ENCODE data around the gene LYZL1. TPM values are rescaled to one million over a fixed set of nuclear protein-coding genes. Genes with fewer than 3 reads are reported as not detected.
"Not testable (repeated sequence)": the region's sequence is repeated elsewhere in the genome, so short reads cannot be mapped to it uniquely, and the experiment has no call there.

LYZL1 gene
- total RNA-seq, 1 donor from 2014 or later = not detected

DNA sequence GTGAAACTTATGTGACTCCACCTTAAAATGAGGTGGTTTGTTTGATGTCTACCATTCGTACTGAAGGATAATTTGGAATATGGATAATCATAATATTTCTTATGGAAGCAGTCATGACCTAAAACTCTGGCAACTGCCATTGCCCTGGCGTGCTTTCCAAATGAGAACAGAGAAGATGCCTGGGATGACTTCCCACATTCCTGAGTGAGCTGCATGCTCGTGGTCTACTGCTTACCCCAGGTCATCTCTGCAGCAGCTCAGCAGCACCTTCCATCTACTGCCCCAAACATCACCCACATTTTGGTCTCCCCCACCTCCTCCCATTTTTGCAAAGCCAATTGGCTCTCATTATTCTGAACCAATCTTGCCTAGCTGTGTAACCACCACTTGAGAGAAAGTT, 40.1 kb downstream of the LYZL1 start:
- TF ChIP-seq CTCF (conservative IDR thresholded peaks at IDR 0.05) = no peak
- H3K9me3 Mint-ChIP-seq = no peaks in the 10 kb centered on the region
- H3K4me3 Mint-ChIP-seq = no peak overlapping the region
- no peaks in the 10 kb centered on the region for H3K36me3 Mint-ChIP-seq
- H3K27ac Mint-ChIP-seq = no peak overlapping the region
- no peaks in the 10 kb centered on the region for H3K27me3 Mint-ChIP-seq
- peaks cover 35% of the 10 kb centered on the region for H3K4me1 Mint-ChIP-seq (ENCODE audit: unreplicated experiment)
- DNase-seq (ENCODE audit: extremely low spot score, unreplicated experiment) = no peak

GRCh38 chr10:29329420-29329819, 40.5 kb downstream of the LYZL1 start:
- peaks cover 33% of the 10 kb centered on the region for H3K4me1 Mint-ChIP-seq (ENCODE audit: unreplicated experiment)
- no peaks in the 10 kb centered on the region for H3K36me3 Mint-ChIP-seq
- H3K27ac Mint-ChIP-seq = no peak overlapping the region
- DNase-seq (ENCODE audit: extremely low spot score, unreplicated experiment) = no peak
- H3K4me3 Mint-ChIP-seq = no peak overlapping the region
- TF ChIP-seq CTCF (conservative IDR thresholded peaks at IDR 0.05) = no peak
- H3K27me3 Mint-ChIP-seq = no peaks in the 10 kb centered on the region
- H3K9me3 Mint-ChIP-seq = no peaks in the 10 kb centered on the region

DNA sequence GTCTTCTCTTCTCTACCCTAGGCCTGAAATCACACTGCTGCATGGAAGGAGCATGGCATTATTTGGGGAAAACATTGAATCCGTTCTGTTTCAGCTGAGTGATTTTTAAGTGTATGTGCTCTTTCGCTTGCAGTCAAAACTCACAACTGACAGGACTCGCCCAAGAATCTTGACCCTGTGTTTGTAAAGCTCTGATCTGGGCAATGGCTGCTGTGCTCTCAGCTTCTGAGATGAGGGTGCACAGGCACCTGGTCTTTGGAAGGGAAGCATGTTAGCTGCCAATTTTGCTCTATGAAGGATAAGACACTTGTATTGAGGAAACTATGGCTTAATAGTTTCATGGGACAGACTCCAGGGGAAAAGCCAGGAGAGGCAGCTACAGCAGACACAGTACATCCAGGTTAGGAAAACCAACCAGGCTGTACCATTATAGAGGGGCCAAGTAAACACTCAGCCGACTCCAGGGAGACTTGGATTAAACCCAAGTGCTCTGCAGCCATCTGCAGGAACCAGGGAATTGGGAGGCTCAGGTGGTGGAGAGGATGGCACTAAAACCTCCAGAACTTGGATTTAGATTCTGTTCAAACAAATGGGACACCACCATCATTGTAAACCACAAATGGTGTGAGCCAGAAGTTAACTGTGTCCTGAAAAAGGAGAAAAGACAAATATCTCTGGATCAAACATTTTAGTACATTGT, 43.3 kb downstream of the LYZL1 start:
- peaks cover 25% of the 10 kb centered on the region for H3K4me1 Mint-ChIP-seq (ENCODE audit: unreplicated experiment)
- DNase-seq (ENCODE audit: extremely low spot score, unreplicated experiment) = no peak
- no peaks in the 10 kb centered on the region for H3K27me3 Mint-ChIP-seq
- TF ChIP-seq CTCF (conservative IDR thresholded peaks at IDR 0.05) = no peak
- H3K27ac Mint-ChIP-seq = no peak overlapping the region
- no peak overlapping the region for H3K4me3 Mint-ChIP-seq
- H3K9me3 Mint-ChIP-seq = no peaks in the 10 kb centered on the region
- no peaks in the 10 kb centered on the region for H3K36me3 Mint-ChIP-seq

DNA sequence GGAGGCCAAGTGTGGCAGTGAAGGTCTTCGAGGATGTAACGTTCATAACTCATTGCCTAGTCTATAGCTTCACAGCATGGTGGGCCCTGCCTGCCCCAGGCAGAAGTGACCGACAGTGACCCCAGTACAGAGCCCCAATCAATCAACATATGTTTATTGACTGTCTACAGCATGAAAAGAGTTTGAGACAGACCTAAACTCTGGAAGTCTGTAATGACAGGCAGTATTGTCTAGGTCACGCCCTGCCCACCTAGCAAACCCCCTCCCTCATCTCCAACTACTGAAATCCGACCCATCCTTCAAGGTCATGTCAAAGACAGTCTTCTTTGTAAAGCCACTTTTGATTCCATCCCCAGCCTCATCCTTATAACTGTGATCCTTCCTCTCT, 43.9 kb downstream of the LYZL1 start:
- no peaks in the 10 kb centered on the region for H3K9me3 Mint-ChIP-seq
- H3K4me3 Mint-ChIP-seq = no peak overlapping the region
- DNase-seq (ENCODE audit: extremely low spot score, unreplicated experiment) = no peak
- no peaks in the 10 kb centered on the region for H3K27me3 Mint-ChIP-seq
- no peak for TF ChIP-seq CTCF (conservative IDR thresholded peaks at IDR 0.05)
- H3K4me1 Mint-ChIP-seq (ENCODE audit: unreplicated experiment) = peaks cover 24% of the 10 kb centered on the region
- no peak overlapping the region for H3K27ac Mint-ChIP-seq
- no peaks in the 10 kb centered on the region for H3K36me3 Mint-ChIP-seq

DNA sequence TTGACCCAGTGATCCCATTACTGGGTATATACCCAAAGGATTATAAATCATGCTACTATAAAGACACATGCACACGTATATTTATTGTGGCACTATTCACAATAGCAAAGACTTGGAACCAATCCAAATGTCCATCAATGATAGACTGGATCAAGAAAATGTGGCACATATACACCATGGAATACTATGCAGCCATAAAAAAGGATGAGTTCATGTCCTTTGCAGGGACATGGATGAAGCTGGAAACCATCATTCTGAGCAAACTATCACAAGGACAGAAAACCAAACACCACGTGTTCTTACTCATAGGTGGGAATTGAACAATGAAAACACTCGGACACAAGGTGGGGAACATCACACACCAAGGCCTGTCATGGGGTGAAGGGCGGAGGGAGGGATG, 48.7 kb downstream of the LYZL1 start:
- not testable (repeated sequence) for H3K27me3 Mint-ChIP-seq; H3K27ac Mint-ChIP-seq; H3K4me1 Mint-ChIP-seq (ENCODE audit: unreplicated experiment); H3K36me3 Mint-ChIP-seq; H3K4me3 Mint-ChIP-seq; H3K9me3 Mint-ChIP-seq; DNase-seq (ENCODE audit: extremely low spot score, unreplicated experiment)

- no peak for DNase-seq (ENCODE audit: extremely low spot score, unreplicated experiment)
These were observed 54.8 kb downstream of the LYZL1 start for GRCh38 chr10:29343607-29344038.

More at GRCh38 chr10:29343607-29344038, 54.8 kb downstream of the LYZL1 start:
- Mint-ChIP-seq H3K4me3 (no peak overlapping the region), H3K27me3 (no peaks in the 10 kb centered on the region), H3K4me1 (ENCODE audit: unreplicated experiment) (peaks cover 23% of the 10 kb centered on the region), H3K36me3 (peaks cover 5% of the 10 kb centered on the region), H3K9me3 (peaks cover 17% of the 10 kb centered on the region), H3K27ac (no peak overlapping the region)
- no peak for TF ChIP-seq CTCF (conservative IDR thresholded peaks at IDR 0.05)

All from type B pancreatic cell (in vitro differentiated cells).